HUES48 (cell line): ENCODE data around the gene NLK.
A peak's percentile ranks its signal among the peaks of the same experiment; 100 is the strongest.
"Not testable (repeated sequence)": the region's sequence is repeated elsewhere in the genome, so short reads cannot be mapped to it uniquely, and the experiment has no call there.

Experiments used
- H3K27ac ChIP-seq: one replicate; pipeline ENCODE4 v1.7.0; 2013; ENCODE audit warnings: low read depth, low read length, inconsistent platforms
- H3K27me3 ChIP-seq: 2 replicates; pipeline ENCODE4 v1.6.1; 2013; ENCODE audit warnings: mild to moderate bottlenecking, low read length; ENCODE audit not compliant: control insufficient read depth, insufficient read depth
- H3K36me3 ChIP-seq: 2 replicates; pipeline ENCODE4 v1.6.1; 2013; ENCODE audit warnings: low read length; ENCODE audit not compliant: control insufficient read depth, insufficient read depth
- H3K4me1 ChIP-seq: 2 replicates; pipeline ENCODE4 v1.6.1; 2013; ENCODE audit warnings: mild to moderate bottlenecking, low read length; ENCODE audit not compliant: control insufficient read depth, insufficient read depth
- H3K4me3 ChIP-seq: 2 replicates; pipeline ENCODE4 v1.5.1; 2013; ENCODE audit warnings: mild to moderate bottlenecking, low read depth, low read length
- H3K9ac ChIP-seq: 2 replicates; pipeline ENCODE4 v1.6.1; 2013; ENCODE audit warnings: mild to moderate bottlenecking, low read depth, low read length, moderate library complexity
- H3K9me3 ChIP-seq: 2 replicates; pipeline ENCODE4 v1.6.1; 2013; ENCODE audit warnings: low read length; ENCODE audit not compliant: control insufficient read depth, insufficient read depth

NLK gene

DNA sequence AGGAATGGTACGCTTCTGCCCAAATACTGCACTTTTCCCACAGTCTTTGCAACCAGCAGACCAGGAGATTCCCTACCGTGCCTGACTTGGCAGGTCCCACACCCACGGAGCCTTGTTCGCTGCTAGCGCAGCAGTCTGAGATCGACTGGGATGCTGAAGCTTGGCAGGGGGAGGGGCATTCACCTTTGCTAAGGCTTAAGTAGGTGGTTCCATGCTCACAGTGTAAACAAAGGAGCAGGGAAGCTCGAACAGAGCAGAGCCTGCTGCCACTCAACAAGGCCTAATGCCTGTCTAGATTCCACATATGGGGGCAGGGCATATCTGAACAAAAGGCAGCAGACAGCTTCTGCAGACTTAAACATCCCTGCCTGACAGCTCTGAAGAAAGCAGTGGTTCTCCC is 169.3 kb downstream of the NLK start:
- Histone ChIP-seq H3K9ac (no peak overlapping the region), H3K36me3 (no peaks in the 10 kb centered on the region), H3K9me3 (peaks cover 13% of the 10 kb centered on the region; the same call in 1 of the 2 replicates), H3K4me1 (no peaks in the 10 kb centered on the region), H3K27me3 (no peaks in the 10 kb centered on the region), H3K27ac (no peak overlapping the region), H3K4me3 (no peak overlapping the region)

DNA sequence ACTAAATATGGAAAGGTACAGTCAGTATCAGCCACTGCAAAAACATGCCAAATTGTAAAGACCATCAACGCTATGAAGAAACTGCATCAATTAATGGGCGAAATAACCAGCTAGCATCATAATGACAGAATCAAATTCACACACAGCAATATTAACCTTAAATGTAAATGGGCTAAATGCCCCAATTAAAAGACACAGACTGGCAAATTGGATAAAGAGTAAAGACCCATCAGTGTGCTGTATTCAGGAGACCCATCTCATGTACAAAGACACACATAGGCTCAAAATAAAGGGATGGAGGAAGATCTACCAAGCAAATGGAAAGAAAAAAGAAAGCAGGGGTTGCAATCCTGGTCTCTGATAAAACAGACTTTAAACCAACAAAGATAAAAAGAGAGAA is 171.1 kb downstream of the NLK start:
- not testable (repeated sequence) for H3K9ac ChIP-seq, H3K27ac ChIP-seq, H3K4me1 ChIP-seq, H3K27me3 ChIP-seq, H3K36me3 ChIP-seq, H3K4me3 ChIP-seq
- peaks cover 13% of the 10 kb centered on the region; the same call in 1 of the 2 replicates for H3K9me3 ChIP-seq

DNA sequence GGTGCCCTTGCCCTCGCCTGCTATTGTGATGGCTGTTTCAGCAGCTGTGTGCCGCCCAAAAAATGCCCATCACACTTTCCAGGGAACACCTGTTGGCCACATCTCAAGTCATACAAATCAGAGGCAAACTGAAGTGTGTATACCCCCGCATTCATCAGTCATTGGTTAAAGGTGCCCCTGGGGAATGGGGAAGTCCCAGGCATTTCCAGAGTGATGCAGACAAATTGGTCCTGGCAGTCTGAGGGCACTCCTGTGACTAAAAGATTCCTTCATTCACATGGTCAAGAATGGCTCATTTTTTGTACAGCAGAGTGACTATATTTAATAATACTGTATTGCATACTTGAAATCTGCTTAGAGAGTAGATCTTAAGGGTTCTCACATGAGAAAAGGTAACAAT is 173.6 kb downstream of the NLK start:
- H3K4me3 ChIP-seq: no peak overlapping the region
- H3K9me3 ChIP-seq: 0 out of 2 replicates have a peak, but pooled peaks cover 5% of the 10 kb centered on the region
- H3K4me1 ChIP-seq: no peaks in the 10 kb centered on the region
- H3K27me3 ChIP-seq: no peaks in the 10 kb centered on the region
- H3K36me3 ChIP-seq: no peaks in the 10 kb centered on the region
- no peak overlapping the region for H3K9ac ChIP-seq
- no peak overlapping the region for H3K27ac ChIP-seq

DNA sequence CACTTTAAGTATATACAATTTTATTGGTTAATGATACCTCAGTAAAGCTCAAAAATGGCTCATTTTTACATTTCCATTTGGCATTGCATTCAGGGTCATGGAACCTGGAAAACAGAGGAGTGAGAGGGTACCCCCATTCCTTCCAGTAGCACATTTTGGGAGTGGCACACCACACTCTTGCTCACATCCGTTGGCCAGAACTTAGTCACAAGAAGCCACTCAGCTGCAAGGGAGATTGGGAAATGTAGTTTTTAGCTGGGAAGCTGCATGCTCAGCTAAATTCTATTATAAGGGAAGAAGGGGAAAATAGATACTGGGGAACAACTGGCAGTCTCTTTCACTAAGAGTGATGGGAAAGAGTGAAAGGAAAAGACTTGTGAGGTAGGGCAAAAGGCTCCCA is 174.1 kb downstream of the NLK start:
- H3K9ac ChIP-seq: no peak overlapping the region

DNA sequence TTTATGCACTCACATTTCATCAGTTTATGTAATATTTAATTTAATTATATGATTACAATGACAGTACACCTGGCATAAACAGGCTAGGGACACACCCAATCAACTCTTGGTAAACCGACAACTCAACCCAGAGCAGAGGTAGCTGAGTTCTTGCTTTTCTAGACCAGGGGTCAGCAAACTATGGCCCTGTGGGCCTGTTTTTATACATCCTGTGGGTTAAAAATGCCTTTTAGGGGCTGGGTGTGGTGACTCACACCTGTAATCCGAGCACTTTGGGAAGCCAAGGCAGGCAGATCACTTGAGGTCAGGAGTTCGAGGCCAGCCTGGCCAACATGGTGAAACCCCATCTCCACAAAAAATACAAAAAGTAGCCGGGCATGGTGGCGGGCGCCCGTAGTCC is 177.3 kb downstream of the NLK start:
- Histone ChIP-seq H3K4me3 (no peak overlapping the region), H3K36me3 (no peaks in the 10 kb centered on the region), H3K9ac (no peak overlapping the region)

More for the DNA sequence above, 174.1 kb downstream of the NLK start:
- no peak overlapping the region for H3K4me3 ChIP-seq
- 0 out of 2 replicates have a peak, but pooled peaks cover 3% of the 10 kb centered on the region for H3K9me3 ChIP-seq
- H3K4me1 ChIP-seq: no peaks in the 10 kb centered on the region
- no peaks in the 10 kb centered on the region for H3K36me3 ChIP-seq
- no peaks in the 10 kb centered on the region for H3K27me3 ChIP-seq
- H3K27ac ChIP-seq: no peak overlapping the region

DNA sequence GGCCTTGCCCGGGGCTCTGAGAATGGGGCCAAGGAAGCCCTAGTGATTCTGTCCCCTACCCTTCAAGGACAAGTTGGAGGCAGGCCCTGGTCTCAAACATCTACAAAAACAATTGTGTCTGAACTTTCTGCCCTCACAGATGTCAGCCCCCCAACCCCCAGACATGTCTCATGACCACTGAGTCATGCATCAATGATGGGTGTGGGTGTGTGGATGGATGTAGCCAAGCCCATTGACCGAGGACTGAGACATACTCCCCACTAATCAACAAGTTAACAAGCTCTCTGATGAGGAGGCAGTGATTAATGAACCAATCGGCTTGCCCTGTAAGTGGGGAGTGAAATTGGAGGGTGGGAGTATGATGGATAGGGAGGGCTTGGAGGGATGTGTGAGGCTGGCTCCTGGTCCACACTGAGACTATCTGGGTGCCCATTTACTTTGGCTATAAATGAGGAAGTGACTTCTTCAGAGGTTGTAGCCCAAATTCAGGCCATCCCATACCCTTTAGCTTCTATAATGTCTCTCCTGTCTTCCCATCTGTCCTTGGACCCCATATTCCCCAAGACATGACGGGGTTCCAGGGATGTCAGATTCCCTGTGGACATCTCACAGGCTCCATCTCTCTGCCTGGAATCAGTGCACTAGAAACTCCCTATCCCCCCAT is 179.4 kb downstream of the NLK start:
- H3K36me3 ChIP-seq: no peaks in the 10 kb centered on the region
- H3K27ac ChIP-seq: no peak overlapping the region
- no peaks in the 10 kb centered on the region for H3K9me3 ChIP-seq
- H3K4me1 ChIP-seq: no peaks in the 10 kb centered on the region
- no peaks in the 10 kb centered on the region for H3K27me3 ChIP-seq
- H3K4me3 ChIP-seq: no peak overlapping the region
- H3K9ac ChIP-seq: no peak overlapping the region

More for the DNA sequence above, 177.3 kb downstream of the NLK start:
- no peaks in the 10 kb centered on the region for H3K9me3 ChIP-seq
- H3K27ac ChIP-seq: no peak overlapping the region
- no peaks in the 10 kb centered on the region for H3K27me3 ChIP-seq
- no peaks in the 10 kb centered on the region for H3K4me1 ChIP-seq

DNA sequence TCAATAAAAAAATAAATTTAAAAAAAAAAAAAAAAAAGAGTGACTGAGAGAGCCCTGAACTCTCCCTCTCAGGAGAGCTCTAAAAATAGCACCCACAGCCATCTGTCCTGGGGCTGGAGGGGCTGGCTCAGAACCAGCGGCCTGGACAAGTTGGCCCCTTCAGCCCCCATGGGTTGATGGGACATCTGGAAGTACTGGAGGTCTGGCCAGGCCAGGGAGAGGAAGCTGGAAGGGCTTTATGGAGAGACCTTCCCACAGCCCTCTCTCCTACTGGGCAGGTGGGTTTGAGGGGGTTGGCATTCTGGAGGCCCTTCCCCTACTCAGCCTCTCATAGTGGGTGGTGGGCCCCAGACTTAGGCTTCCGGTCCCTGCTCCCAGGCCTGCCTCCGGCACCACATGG is 182.8 kb downstream of the NLK start:
- Histone ChIP-seq H3K4me3 (no peak overlapping the region), H3K9ac (no peak overlapping the region), H3K27ac (no peak overlapping the region), H3K27me3 (no peaks in the 10 kb centered on the region), H3K36me3 (no peaks in the 10 kb centered on the region), H3K9me3 (no peaks in the 10 kb centered on the region), H3K4me1 (peaks cover 9% of the 10 kb centered on the region)

DNA sequence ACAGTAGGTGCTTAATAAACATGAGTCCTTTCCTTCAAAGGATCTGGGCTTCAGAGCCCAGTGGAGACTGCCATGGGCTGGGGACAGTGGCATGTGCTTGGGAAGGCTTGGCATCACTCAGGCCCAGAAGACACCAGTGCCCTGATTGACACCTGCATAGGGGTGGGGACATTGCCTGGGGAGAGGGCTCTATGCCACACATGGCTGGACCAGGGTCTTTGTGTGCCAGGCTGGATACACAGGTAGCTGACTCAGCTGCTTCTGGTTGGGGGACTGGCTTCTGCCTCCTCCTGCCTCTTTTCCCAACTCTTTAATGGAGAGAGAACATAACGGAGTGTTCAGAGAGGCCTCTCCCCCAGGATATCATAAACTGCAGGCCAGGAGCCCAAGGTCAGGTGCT is 183.4 kb downstream of the NLK start:
- H3K27ac ChIP-seq: no peak overlapping the region
- H3K4me1 ChIP-seq: peaks cover 14% of the 10 kb centered on the region
- H3K9ac ChIP-seq: no peak overlapping the region
- H3K9me3 ChIP-seq: no peaks in the 10 kb centered on the region
- H3K4me3 ChIP-seq: no peak overlapping the region
- no peaks in the 10 kb centered on the region for H3K36me3 ChIP-seq
- no peaks in the 10 kb centered on the region for H3K27me3 ChIP-seq

DNA sequence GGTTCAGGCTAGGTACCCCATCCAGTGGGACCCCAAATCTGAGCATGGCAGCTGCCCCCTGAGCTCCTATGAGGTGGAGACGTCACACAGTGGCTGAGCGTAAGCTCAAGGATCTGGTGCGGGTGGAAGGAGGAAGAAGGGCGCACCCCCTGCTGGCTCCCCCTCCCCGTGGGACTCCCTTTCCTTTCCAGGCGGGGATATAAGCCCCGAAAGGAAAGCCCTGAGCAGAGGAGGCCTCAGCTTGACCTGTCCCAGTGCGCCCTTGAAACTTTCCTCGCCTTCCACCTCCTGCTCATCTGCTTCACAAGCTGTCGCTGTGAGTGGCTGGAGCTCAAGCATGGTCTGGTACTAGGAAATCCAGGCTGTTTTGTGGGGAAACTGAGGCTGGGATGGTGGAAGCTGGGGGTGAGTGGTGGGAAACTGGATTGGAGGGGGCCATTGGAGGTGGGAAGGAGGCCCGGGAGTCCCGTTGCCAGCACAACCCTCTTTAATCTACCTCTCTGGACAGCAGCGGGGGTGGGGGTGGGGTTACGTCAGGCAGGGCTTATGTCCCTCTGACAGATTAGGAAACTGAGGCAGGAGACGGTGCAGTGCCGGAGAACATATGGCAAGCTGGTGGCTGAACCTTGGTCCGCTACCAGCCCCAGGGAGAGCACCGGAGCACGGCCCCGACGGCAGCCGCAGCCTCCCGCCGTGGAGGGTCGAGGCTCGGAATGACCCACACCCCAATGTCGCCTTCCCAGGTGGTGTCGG is 184.3 kb downstream of the NLK start:
- Histone ChIP-seq H3K27me3 (no peaks in the 10 kb centered on the region), H3K9me3 (no peaks in the 10 kb centered on the region), H3K4me1 (peaks cover 16% of the 10 kb centered on the region), H3K36me3 (no peaks in the 10 kb centered on the region), H3K27ac (peak overlapping the region; percentile 94), H3K9ac (no peak overlapping the region; the same call in 1 of the 2 replicates), H3K4me3 (peak overlapping the region; percentile 79)

DNA sequence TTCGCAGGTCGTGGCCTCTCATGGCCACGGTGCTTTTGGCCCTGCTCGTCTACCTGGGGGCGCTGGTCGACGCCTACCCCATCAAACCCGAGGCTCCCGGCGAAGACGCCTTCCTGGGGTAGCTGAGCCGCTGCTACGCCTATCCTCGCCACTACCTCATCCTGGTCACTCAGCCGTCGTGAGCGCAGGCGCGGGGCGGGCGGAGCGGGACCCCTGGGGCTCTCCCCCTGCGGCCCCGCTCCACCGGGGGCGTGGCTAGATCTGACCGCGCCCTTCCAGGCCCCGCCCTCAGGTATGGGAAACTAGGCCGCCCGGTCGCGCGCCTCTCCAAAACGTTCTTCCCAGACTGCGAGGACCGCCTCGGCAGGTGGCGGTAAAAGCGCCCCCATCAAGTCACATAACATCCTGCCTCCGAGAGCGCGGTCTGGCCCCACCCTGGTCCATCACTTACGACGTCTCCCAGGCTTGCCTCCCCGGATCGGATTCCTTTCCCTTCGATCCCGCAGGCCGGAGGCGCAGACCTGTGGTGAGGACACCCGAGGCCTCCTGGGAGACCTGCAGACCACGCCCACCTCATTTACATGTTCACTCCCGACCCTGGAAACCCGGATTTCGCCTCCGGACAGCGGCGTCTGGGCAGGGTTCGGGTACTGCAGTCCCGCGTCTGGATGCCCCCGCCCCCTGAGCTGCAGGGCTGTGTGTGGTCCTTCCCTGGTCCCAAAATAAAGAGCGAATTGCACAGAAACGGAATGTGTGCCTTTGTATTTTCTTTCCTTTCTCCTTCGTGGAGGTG is 185.0 kb downstream of the NLK start:
- H3K27me3 ChIP-seq: no peaks in the 10 kb centered on the region
- peak overlapping the region; percentile 94 for H3K27ac ChIP-seq
- H3K4me3 ChIP-seq: peak overlapping the region; percentile 79
- H3K9me3 ChIP-seq: no peaks in the 10 kb centered on the region
- peaks cover 16% of the 10 kb centered on the region for H3K4me1 ChIP-seq
- H3K36me3 ChIP-seq: no peaks in the 10 kb centered on the region
- peak overlapping the region; percentile 81 for H3K9ac ChIP-seq
